Prostate gland (tissue), 2 donors: ENCODE results near the gene TMEM202. TPM values are rescaled to one million over a fixed set of nuclear protein-coding genes. Genes with fewer than 3 reads are reported as not detected.

Experiments used
- DNase-seq: peaks from one replicate; pipeline ENCODE4 v3.0.0-alpha.2; 2019; ENCODE audit warnings: low spot score
- H3K27ac ChIP-seq, 2 donors: fragments of 200-600 bp; sonication (generic); 2 replicates each; pipeline ENCODE4 v1.5.1; 2017 to 2019
- H3K27me3 ChIP-seq: fragments of 200-600 bp; sonication (generic); replicated peaks from 2 replicates; pipeline ENCODE4 v1.5.1; 2019; ENCODE audit not compliant: insufficient read depth
- H3K36me3 ChIP-seq, 2 donors: fragments of 200-600 bp; sonication (generic); 1 replicate in 1 of 2; 2 replicates in 1 of 2; pipeline versions ENCODE4 v1.5.1 to v1.8.1; 2017 to 2019
- H3K4me1 ChIP-seq: fragments of 200-600 bp; sonication (generic); replicated peaks from 2 replicates; pipeline ENCODE4 v1.5.1; 2019
- H3K4me3 ChIP-seq, 2 donors: fragments of 200-600 bp; sonication (generic); 2 replicates each; pipeline ENCODE4 v1.5.1; 2017 to 2019
- H3K9me3 ChIP-seq: fragments of 200-600 bp; sonication (generic); 2 replicates; pipeline ENCODE4 v1.5.1; 2017
- CTCF ChIP-seq, 4 experiments: fragments of 200-600 bp in 2 of 4; fragments of 450-650 bp in 2 of 4; sonication (generic) in 2 of 4; IDR thresholded peaks; 1 replicate in 3 of 4; 2 replicates in 1 of 4; pipeline ENCODE4 v1.5.1; 2016 to 2019; ENCODE audit warnings: antibody characterized with exemption in 4 of 4, mild to moderate bottlenecking in 2 of 4, moderate library complexity in 2 of 4
- POLR2A ChIP-seq: fragments of 450-650 bp; IDR thresholded peaks from one replicate; pipeline ENCODE4 v1.6.1; 2016; ENCODE audit warnings: antibody characterized with exemption, mild to moderate bottlenecking
- POLR2AphosphoS5 ChIP-seq: sonication (generic); formaldehyde crosslinking; IDR thresholded peaks from one replicate; pipeline ENCODE4 v1.6.1; 2017; ENCODE audit warnings: antibody characterized with exemption
- WGBS: methylation state at CpG from one replicate; pipeline ENCODE4 v1.1.5; 2018; 5-methylcytosine and 5-hydroxymethylcytosine counted together
- intact Hi-C: fragments of 100-400 bp; cut with DNase I; formaldehyde crosslinking; loops from one replicate; pipeline ENCODE4 v1.14.2; 2022
- total RNA-seq, 2 donors: library from RNA; depleted of rRNA; stranded (reverse); fragments of >200 nt; gene quantifications; one replicate each; pipeline ENCODE4 v1.1.0, GENCODE V29; 2016

Gene TMEM202, protein sequence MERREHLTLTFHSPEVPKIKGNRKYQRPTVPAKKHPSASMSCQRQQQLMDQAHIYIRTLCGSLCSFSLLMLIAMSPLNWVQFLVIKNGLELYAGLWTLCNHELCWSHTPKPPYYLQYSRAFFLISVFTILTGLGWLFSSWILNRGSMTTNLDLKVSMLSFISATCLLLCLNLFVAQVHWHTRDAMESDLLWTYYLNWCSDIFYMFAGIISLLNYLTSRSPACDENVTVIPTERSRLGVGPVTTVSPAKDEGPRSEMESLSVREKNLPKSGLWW
- total RNA-seq, result not detected

- DNase-seq, result no peak
- H3K27me3 ChIP-seq, result no peaks in the 10 kb centered on the region
- 81% methylated on average over 4 of the region's 4 CpGs for WGBS
- intact Hi-C loops, result no loop called here
- H3K36me3 ChIP-seq, result no peaks in the 10 kb centered on the region
- H3K9me3 ChIP-seq, result no peaks in the 10 kb centered on the region
- H3K27ac ChIP-seq, result no peak within 1 kb of the TSS
- TF ChIP-seq POLR2AphosphoS5 (no peak), CTCF (IDR thresholded peaks at IDR 0.05) (no peak), POLR2A (no peak)
- no peaks in the 10 kb centered on the region for H3K4me1 ChIP-seq
- H3K4me3 ChIP-seq, result no peak within 1 kb of the TSS
Observed at GRCh38 chr15:72397796-72398588, at the start of gene TMEM202. Gene TMEM202, plus strand, starts transcription at chr15:72398305. Its CDS starts 22 bp downstream, at chr15:72398327.

- no peak overlapping the region for H3K4me3 ChIP-seq
- intact Hi-C loops, result no loop called here
- no peak for DNase-seq
- H3K4me1 ChIP-seq, result peaks cover under 1% of the 10 kb centered on the region
- TF ChIP-seq CTCF (IDR thresholded peaks at IDR 0.05), result no peak
- no peak for TF ChIP-seq POLR2AphosphoS5
- TF ChIP-seq POLR2A, result no peak
- peaks cover 7 to 9% of the 10 kb centered on the region in 2 donors for H3K36me3 ChIP-seq
- WGBS, result 93% methylated on average over 2 of the region's 2 CpGs
- H3K27ac ChIP-seq, result no peak overlapping the region
- H3K9me3 ChIP-seq, result no peaks in the 10 kb centered on the region
- no peaks in the 10 kb centered on the region for H3K27me3 ChIP-seq
Observed at GRCh38 chr15:72353266-72353665, 44.8 kb upstream of the TMEM202 start.

DNA sequence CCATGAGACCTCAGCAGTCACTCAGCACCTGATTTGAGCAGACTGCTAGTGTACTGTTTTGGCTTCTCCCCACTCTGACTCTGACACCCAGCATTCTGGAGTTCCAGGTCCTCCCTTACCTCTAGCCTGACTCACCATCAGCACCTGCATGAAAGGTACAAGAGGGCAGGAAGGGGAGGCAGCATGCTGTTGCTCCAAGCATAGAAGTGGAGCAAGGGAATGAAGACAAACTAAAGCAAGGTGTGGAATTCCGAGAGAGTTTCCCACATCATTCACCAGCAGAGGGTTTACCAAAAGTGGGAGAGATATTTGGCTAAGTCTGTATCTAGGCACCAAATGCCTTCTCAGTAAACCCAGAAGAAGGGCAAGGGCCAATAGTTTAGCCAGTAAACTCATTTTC, 43.6 kb upstream of the TMEM202 start:
- no peak for TF ChIP-seq POLR2AphosphoS5
- TF ChIP-seq POLR2A, result no peak
- no peak for TF ChIP-seq CTCF (IDR thresholded peaks at IDR 0.05)

GRCh38 chr15:72358121-72358520, 40.0 kb upstream of the TMEM202 start:
- Histone ChIP-seq H3K4me1 (peaks cover 3% of the 10 kb centered on the region), H3K27ac (peak overlapping the region; percentile 26 to 80), H3K27me3 (no peaks in the 10 kb centered on the region), H3K4me3 (no peak overlapping the region), H3K9me3 (no peaks in the 10 kb centered on the region), H3K36me3 (peaks cover 7 to 9% of the 10 kb centered on the region in 2 donors)
- intact Hi-C loops, result no loop called here
- DNase-seq, result no peak
- TF ChIP-seq POLR2A, result no peak
- TF ChIP-seq CTCF (IDR thresholded peaks at IDR 0.05), result no peak
- no peak for TF ChIP-seq POLR2AphosphoS5
- 85% methylated on average over 3 of the region's 3 CpGs for WGBS

More for the DNA sequence above, 43.6 kb upstream of the TMEM202 start:
- H3K4me1 ChIP-seq, result peaks cover 3% of the 10 kb centered on the region
- H3K27me3 ChIP-seq, result no peaks in the 10 kb centered on the region
- H3K36me3 ChIP-seq, result peaks cover 7 to 9% of the 10 kb centered on the region in 2 donors
- H3K9me3 ChIP-seq, result no peaks in the 10 kb centered on the region
- no peak overlapping the region for H3K4me3 ChIP-seq
- DNase-seq, result no peak
- 100% methylated on average over 1 of the region's 1 CpG for WGBS
- H3K27ac ChIP-seq, result no peak overlapping the region
- intact Hi-C loops, result no loop called here
